Smooth muscle cell (in vitro differentiated cells): ENCODE results near the gene ECPAS. TPM values are rescaled to one million over a fixed set of nuclear protein-coding genes. Genes with fewer than 3 reads are reported as not detected.
"Not testable (repeated sequence)": the region's sequence is repeated elsewhere in the genome, so short reads cannot be mapped to it uniquely, and the experiment has no call there.

Experiments
- DNase-seq: peaks from one replicate; lab custom pipeline; 2025; ENCODE audit not compliant: unreplicated experiment; lab: John Stamatoyannopoulos, UW
- H2AFZ ChIP-seq: fragments of 200-600 bp; sonication (generic); 2 replicates; pipeline ENCODE4 v1.6.0; 2016; ENCODE audit warnings: antibody characterized with exemption, low read depth, mild to moderate bottlenecking
- H3F3A ChIP-seq: fragments of 200-600 bp; sonication (generic); 2 replicates; pipeline ENCODE4 v1.6.0; 2017; ENCODE audit warnings: antibody characterized with exemption, low read depth
- H3K27ac ChIP-seq: fragments of 200-600 bp; sonication (generic); 2 replicates; pipeline ENCODE4 v1.5.1; 2016; ENCODE audit warnings: low read depth, mild to moderate bottlenecking
- H3K27me3 ChIP-seq: fragments of 200-600 bp; sonication (generic); 2 replicates; pipeline ENCODE4 v1.6.1; 2016; ENCODE audit warnings: low read depth, mild to moderate bottlenecking
- H3K36me3 ChIP-seq: fragments of 200-600 bp; sonication (generic); 2 replicates; pipeline ENCODE4 v1.5.1; 2016; ENCODE audit warnings: low read depth
- H3K4me1 ChIP-seq: fragments of 200-600 bp; sonication (generic); 2 replicates; pipeline ENCODE4 v1.5.1; 2016; ENCODE audit warnings: low read depth
- H3K4me2 ChIP-seq: fragments of 200-600 bp; sonication (generic); 2 replicates; pipeline ENCODE4 v1.6.0; 2016; ENCODE audit warnings: mild to moderate bottlenecking
- H3K4me3 ChIP-seq: fragments of 200-600 bp; sonication (generic); 2 replicates; pipeline ENCODE4 v1.5.1; 2016; ENCODE audit warnings: mild to moderate bottlenecking
- H3K79me2 ChIP-seq: fragments of 200-600 bp; sonication (generic); 2 replicates; pipeline ENCODE4 v1.6.0; 2016; ENCODE audit warnings: low read depth, mild to moderate bottlenecking
- H3K9ac ChIP-seq: fragments of 200-600 bp; sonication (generic); 2 replicates; pipeline ENCODE4 v1.6.0; 2016; ENCODE audit warnings: low read depth
- H3K9me3 ChIP-seq: fragments of 200-600 bp; sonication (generic); replicated peaks from 2 replicates; pipeline ENCODE4 v1.5.1; 2016; ENCODE audit warnings: low read depth
- H4K20me1 ChIP-seq: fragments of 200-600 bp; sonication (generic); 2 replicates; pipeline ENCODE4 v1.6.0; 2016; ENCODE audit warnings: low read depth
- WGBS: methylation state at CpG from one replicate; pipeline ENCODE4 v1.1.7; 2016; ENCODE audit warnings: low lambda C conversion rate; 5-methylcytosine and 5-hydroxymethylcytosine counted together
- polyA plus RNA-seq: library from polyadenylated mRNA; unstranded; fragments of >200 nt; fragmentation: Nextera tagmentation; extraction: Ambion mirVana; gene quantifications from 2 replicates; pipeline ENCODE4 v1.2.1, GENCODE V29; 2016
- total RNA-seq: library from RNA; depleted of rRNA; stranded (reverse); fragments of >200 nt; gene quantifications from 2 replicates; pipeline ENCODE4 v1.2.3, GENCODE V29; 2014
- TF ChIP-seq, protein P1 (sequence below): fragments of 200-600 bp; sonication (generic); IDR thresholded peaks from 2 replicates; pipeline ENCODE4 v1.5.1; 2017; ENCODE audit warnings: borderline replicate concordance, mild to moderate bottlenecking, antibody characterized with exemption; ENCODE audit not compliant: insufficient read depth, poor library complexity, severe bottlenecking

The ECPAS gene
- total and polyA plus RNA-seq, 2 experiments from 2014 or later = 24.1 to 53.7 TPM

DNA sequence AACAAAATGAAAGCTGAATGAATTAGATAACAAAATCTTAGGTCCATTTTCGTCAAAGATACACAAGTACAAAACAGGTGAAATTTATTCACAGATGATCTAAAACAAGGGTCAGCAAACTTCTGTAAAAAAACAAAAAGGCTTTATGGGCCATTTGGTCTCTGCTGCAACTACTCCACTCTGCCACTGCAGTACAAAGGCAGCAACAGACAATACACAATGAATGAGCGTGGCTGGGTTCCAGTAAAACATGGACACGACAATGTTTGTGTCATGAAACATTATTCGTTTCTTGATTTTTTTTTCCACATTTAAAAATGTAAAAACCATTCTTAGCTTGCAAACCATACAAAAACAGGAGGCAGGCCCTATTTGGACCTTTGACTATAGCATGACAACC, 71.9 kb downstream of the ECPAS start:
- Histone ChIP-seq H3K9ac (no peak overlapping the region), H3K4me3 (no peak overlapping the region), H3K79me2 (no peaks in the 10 kb centered on the region), H3K4me2 (no peak overlapping the region), H4K20me1 (no peaks in the 10 kb centered on the region), H3K36me3 (peaks cover 66% of the 10 kb centered on the region), H3K9me3 (no peaks in the 10 kb centered on the region), H3F3A (no peaks in the 10 kb centered on the region), H3K27ac (no peak overlapping the region), H3K27me3 (no peaks in the 10 kb centered on the region), H3K4me1 (no peaks in the 10 kb centered on the region), H2AFZ (no peak overlapping the region)
- TF ChIP-seq, protein P1, sequence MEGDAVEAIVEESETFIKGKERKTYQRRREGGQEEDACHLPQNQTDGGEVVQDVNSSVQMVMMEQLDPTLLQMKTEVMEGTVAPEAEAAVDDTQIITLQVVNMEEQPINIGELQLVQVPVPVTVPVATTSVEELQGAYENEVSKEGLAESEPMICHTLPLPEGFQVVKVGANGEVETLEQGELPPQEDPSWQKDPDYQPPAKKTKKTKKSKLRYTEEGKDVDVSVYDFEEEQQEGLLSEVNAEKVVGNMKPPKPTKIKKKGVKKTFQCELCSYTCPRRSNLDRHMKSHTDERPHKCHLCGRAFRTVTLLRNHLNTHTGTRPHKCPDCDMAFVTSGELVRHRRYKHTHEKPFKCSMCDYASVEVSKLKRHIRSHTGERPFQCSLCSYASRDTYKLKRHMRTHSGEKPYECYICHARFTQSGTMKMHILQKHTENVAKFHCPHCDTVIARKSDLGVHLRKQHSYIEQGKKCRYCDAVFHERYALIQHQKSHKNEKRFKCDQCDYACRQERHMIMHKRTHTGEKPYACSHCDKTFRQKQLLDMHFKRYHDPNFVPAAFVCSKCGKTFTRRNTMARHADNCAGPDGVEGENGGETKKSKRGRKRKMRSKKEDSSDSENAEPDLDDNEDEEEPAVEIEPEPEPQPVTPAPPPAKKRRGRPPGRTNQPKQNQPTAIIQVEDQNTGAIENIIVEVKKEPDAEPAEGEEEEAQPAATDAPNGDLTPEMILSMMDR = no peak
- 96% methylated on average over 4 of the region's 4 CpGs for WGBS
- no peak for DNase-seq

DNA sequence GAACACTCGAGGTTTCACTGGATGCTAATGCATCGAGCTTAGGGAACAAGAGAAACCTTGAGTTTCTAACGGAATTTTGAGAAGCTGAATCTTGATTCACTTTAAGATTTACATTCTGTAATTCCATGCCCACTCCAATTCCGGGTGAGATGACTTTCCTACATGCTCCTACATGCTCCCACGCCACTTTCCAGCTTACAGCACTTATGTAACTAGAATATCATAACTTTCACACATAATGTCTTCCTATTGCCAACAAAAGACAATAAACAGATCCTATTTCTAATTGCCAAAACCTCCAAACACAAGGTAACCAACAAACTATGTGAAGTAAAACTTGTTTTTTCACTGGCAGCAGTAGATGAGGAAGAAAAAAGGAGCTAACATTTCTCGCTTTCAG, 72.9 kb downstream of the ECPAS start:
- H3K9me3 ChIP-seq = no peaks in the 10 kb centered on the region
- H3K4me1 ChIP-seq = no peaks in the 10 kb centered on the region
- H3K27ac ChIP-seq = no peak overlapping the region
- H3K27me3 ChIP-seq = no peaks in the 10 kb centered on the region
- H3K79me2 ChIP-seq = no peaks in the 10 kb centered on the region
- 97% methylated on average over 6 of the region's 6 CpGs for WGBS
- no peak for DNase-seq
- no peak overlapping the region for H2AFZ ChIP-seq
- H3F3A ChIP-seq = no peaks in the 10 kb centered on the region
- no peaks in the 10 kb centered on the region for H4K20me1 ChIP-seq
- TF ChIP-seq, protein P1 = no peak
- H3K4me2 ChIP-seq = no peak overlapping the region
- H3K4me3 ChIP-seq = no peak overlapping the region
- no peak overlapping the region for H3K9ac ChIP-seq
- peaks cover 60% of the 10 kb centered on the region for H3K36me3 ChIP-seq

GRCh38 chr9:111407813-111408212, 76.4 kb downstream of the ECPAS start:
- Histone ChIP-seq H4K20me1 (no peaks in the 10 kb centered on the region), H3K36me3 (peaks cover 42% of the 10 kb centered on the region), H3K4me1 (no peaks in the 10 kb centered on the region), H3K4me2 (no peak overlapping the region), H3K79me2 (no peaks in the 10 kb centered on the region), H3K9ac (no peak overlapping the region), H3K4me3 (no peak overlapping the region), H2AFZ (no peak overlapping the region), H3F3A (no peaks in the 10 kb centered on the region), H3K27me3 (no peaks in the 10 kb centered on the region), H3K27ac (no peak overlapping the region), H3K9me3 (peaks cover 2% of the 10 kb centered on the region)
- DNase-seq = no peak
- TF ChIP-seq, protein P1 = no peak
- 85% methylated on average over 3 of the region's 3 CpGs for WGBS

DNA sequence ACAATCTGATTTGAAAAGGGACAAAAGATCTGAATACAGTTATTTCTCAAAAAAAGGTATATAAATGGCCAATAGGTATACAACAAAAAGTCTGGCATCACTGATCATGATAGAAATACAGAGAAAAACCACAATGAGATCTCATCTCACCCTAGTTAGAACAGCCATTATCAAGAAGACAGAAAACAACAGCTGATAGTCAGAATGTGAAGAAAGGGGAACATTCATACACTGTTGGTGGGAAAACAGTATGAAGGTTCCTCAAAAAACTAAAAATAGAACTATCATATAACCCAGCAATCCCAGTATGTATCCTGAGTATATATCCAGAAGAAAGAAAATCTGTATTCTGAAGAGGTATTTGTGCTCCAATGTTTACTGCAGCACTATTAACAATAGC, 78.5 kb downstream of the ECPAS start:
- DNase-seq = no peak

GRCh38 chr9:111401486-111401885, 82.7 kb downstream of the ECPAS start:
- H4K20me1 ChIP-seq, H3K27ac ChIP-seq, H3K4me2 ChIP-seq, H3K4me1 ChIP-seq, H3K9ac ChIP-seq, H3K27me3 ChIP-seq, H3K4me3 ChIP-seq, H3F3A ChIP-seq, H3K79me2 ChIP-seq, H2AFZ ChIP-seq, DNase-seq: not testable (repeated sequence)
- peaks cover 24% of the 10 kb centered on the region for H3K9me3 ChIP-seq
- peaks cover 29% of the 10 kb centered on the region for H3K36me3 ChIP-seq
- WGBS = 86% methylated on average over 5 of the region's 5 CpGs

More for the DNA sequence above, 78.5 kb downstream of the ECPAS start:
- no peak overlapping the region for H3K4me2 ChIP-seq
- TF ChIP-seq, protein P1 = no peak
- H3K4me3 ChIP-seq = no peak overlapping the region
- H3K27me3 ChIP-seq = no peaks in the 10 kb centered on the region
- no peak overlapping the region for H2AFZ ChIP-seq
- H3K4me1 ChIP-seq = no peaks in the 10 kb centered on the region
- no peaks in the 10 kb centered on the region for H3K79me2 ChIP-seq
- H3K9ac ChIP-seq = no peak overlapping the region
- no peaks in the 10 kb centered on the region for H4K20me1 ChIP-seq
- no peaks in the 10 kb centered on the region for H3F3A ChIP-seq
- no peak overlapping the region for H3K27ac ChIP-seq
- peaks cover 22% of the 10 kb centered on the region for H3K9me3 ChIP-seq
- H3K36me3 ChIP-seq = peaks cover 53% of the 10 kb centered on the region
